ENCODE measurements around the gene CFL2. TPM values are rescaled to one million over a fixed set of nuclear protein-coding genes. Genes with fewer than 3 reads are reported as not detected.

The CFL2 gene
- total and polyA plus RNA-seq, 11 donors = 381 to 1,097 (median 556) TPM

- peaks cover 0 to 10% (median 0%) of the 10 kb centered on the region in 12 donors for H3K4me1 ChIP-seq
- peak overlapping the region in 10 of 12 donors; percentile 25 to 50 (median 40) for H3K4me3 ChIP-seq
- peak; percentile 51 to 73 (median 68) for ATAC-seq
These were observed 21.0 kb downstream of the CFL2 start for GRCh38 chr14:34693228-34693939.

GRCh38 chr14:34692898-34693227 is 21.5 kb downstream of the CFL2 start:
- H3K27me3 ChIP-seq = no peaks in the 10 kb centered on the region
- TF ChIP-seq CTCF (IDR thresholded peaks at IDR 0.05) (no peak), POLR2A (IDR thresholded peaks at IDR 0.05) (no peak)
- H3K9me3 ChIP-seq = no peaks in the 10 kb centered on the region
- no peak overlapping the region for H3K27ac ChIP-seq
- 73 to 86% (median 78%) methylated on average over 2 of the region's 2 CpGs for WGBS, 4 donors
- H3K4me3 ChIP-seq = peak overlapping the region in 10 of 12 donors; percentile 25 to 50 (median 40)
- no peaks in the 10 kb centered on the region for H3K36me3 ChIP-seq
- ATAC-seq (no peak), DNase-seq (no peak)
- intact Hi-C loops (cut with DNase I) = no loop called here
- H3K4me1 ChIP-seq = peaks cover 0 to 10% (median 0%) of the 10 kb centered on the region in 12 donors

More at GRCh38 chr14:34693228-34693939, 21.0 kb downstream of the CFL2 start:
- peak in 1 of 5 donors; percentile 33 for DNase-seq
- Histone ChIP-seq H3K36me3 (no peaks in the 10 kb centered on the region), H3K9me3 (no peaks in the 10 kb centered on the region), H3K27me3 (no peaks in the 10 kb centered on the region), H3K27ac (no peak overlapping the region)
- TF ChIP-seq POLR2A (IDR thresholded peaks at IDR 0.05) = no peak
- no peak for TF ChIP-seq CTCF (IDR thresholded peaks at IDR 0.05)
- intact Hi-C loops (cut with DNase I) = no loop called here
- 51 to 74% (median 53%) methylated on average over 18 of the region's 18 CpGs for WGBS, 4 donors

GRCh38 chr14:34692348-34692747 is 22.0 kb downstream of the CFL2 start:
- intact Hi-C loops (cut with DNase I) = no loop called here
- no peaks in the 10 kb centered on the region for H3K9me3 ChIP-seq
- H3K36me3 ChIP-seq = no peaks in the 10 kb centered on the region
- H3K27me3 ChIP-seq = no peaks in the 10 kb centered on the region
- H3K27ac ChIP-seq = no peak overlapping the region
- peaks cover 0 to 10% (median 0%) of the 10 kb centered on the region in 12 donors for H3K4me1 ChIP-seq
- DNase-seq (no peak), ATAC-seq (no peak)
- no peak overlapping the region for H3K4me3 ChIP-seq
- 82 to 90% (median 86%) methylated on average over 4 of the region's 4 CpGs for WGBS, 4 donors
- no peak for TF ChIP-seq POLR2A (IDR thresholded peaks at IDR 0.05)
- TF ChIP-seq CTCF (IDR thresholded peaks at IDR 0.05) = no peak

GRCh38 chr14:34691206-34691605 is 23.2 kb downstream of the CFL2 start:
- Histone ChIP-seq H3K4me1 (peaks cover 0 to 10% (median 0%) of the 10 kb centered on the region in 12 donors), H3K9me3 (no peaks in the 10 kb centered on the region), H3K27ac (no peak overlapping the region), H3K36me3 (no peaks in the 10 kb centered on the region), H3K4me3 (no peak overlapping the region), H3K27me3 (no peaks in the 10 kb centered on the region)
- WGBS, 4 donors = 89 to 94% (median 93%) methylated on average over 4 of the region's 4 CpGs
- DNase-seq (no peak), ATAC-seq (no peak)
- intact Hi-C loops (cut with DNase I) = no loop called here
- TF ChIP-seq POLR2A (IDR thresholded peaks at IDR 0.05) = no peak
- TF ChIP-seq CTCF (IDR thresholded peaks at IDR 0.05) = no peak
